ENCODE data around the gene BPIFB1.

DNA sequence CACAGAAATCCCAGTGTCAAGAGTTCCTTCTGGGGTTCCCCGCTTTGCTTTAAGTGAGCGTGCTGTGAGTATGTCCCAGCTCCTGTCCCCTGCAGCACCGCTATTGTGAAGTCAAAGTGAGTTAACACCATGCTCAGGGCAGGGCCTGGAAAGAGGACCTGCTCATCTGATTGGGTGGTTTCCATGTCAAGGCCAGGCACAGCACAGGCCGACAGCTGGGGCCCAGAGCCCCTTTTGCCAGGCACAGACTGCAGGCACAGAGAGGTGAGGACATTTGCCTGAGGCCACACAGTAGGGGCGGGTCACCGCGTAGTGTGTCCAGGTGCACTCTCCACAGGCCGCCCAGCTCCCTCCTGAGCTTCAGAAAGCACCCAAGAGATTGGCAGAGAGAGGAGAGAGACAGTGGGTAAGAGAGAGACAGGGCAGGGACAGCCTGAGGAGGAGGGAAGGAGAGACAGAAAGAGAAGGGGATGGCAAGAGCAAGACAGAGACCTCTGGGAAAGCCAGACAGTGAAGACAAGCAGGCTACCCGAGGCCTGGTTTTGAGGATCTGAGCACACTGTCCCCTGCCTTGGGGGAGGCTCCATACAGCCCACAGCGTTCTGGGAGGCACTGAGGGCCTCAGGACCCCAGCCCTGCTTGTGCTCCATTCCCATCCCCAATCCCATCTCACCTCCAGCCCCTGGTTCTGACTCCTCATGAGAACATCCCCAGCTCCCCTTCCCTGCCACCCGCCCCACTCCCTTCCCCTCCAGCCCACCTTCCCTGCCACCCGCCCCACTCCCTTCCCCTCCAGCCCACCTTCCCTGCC, 6.5 kb upstream of the BPIFB1 start:
- TF ChIP-seq ZNF324 (tag by site-specific recombination; IDR thresholded peaks at IDR 0.05): no peak
- TF ChIP-seq TSHZ1 (tag by site-specific recombination; IDR thresholded peaks at IDR 0.05; ENCODE audit: borderline replicate concordance): no peak
- TF ChIP-seq, protein P1, sequence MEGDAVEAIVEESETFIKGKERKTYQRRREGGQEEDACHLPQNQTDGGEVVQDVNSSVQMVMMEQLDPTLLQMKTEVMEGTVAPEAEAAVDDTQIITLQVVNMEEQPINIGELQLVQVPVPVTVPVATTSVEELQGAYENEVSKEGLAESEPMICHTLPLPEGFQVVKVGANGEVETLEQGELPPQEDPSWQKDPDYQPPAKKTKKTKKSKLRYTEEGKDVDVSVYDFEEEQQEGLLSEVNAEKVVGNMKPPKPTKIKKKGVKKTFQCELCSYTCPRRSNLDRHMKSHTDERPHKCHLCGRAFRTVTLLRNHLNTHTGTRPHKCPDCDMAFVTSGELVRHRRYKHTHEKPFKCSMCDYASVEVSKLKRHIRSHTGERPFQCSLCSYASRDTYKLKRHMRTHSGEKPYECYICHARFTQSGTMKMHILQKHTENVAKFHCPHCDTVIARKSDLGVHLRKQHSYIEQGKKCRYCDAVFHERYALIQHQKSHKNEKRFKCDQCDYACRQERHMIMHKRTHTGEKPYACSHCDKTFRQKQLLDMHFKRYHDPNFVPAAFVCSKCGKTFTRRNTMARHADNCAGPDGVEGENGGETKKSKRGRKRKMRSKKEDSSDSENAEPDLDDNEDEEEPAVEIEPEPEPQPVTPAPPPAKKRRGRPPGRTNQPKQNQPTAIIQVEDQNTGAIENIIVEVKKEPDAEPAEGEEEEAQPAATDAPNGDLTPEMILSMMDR (tag by site-specific recombination; IDR thresholded peaks at IDR 0.05): no peak
- TF ChIP-seq SETDB1 (IDR thresholded peaks at IDR 0.05; ENCODE audit: insufficient read length, low read length): no peak
- no peak for TF ChIP-seq PBX3 (CRISPR knock-in tag; IDR thresholded peaks at IDR 0.05)
- no peak for TF ChIP-seq EGR2 (tag by site-specific recombination; IDR thresholded peaks at IDR 0.05; ENCODE audit: low read depth)
- TF ChIP-seq ZNF629 (tag by site-specific recombination; IDR thresholded peaks at IDR 0.05): no peak
